ENCODE measurements around the gene REEP2. TPM values are rescaled to one million over a fixed set of nuclear protein-coding genes. Genes with fewer than 3 reads are reported as not detected.

Gene REEP2
- total and polyA plus RNA-seq, 4 donors, result 0.08 to 0.28 (median 0.12) TPM; not detected in 1

DNA sequence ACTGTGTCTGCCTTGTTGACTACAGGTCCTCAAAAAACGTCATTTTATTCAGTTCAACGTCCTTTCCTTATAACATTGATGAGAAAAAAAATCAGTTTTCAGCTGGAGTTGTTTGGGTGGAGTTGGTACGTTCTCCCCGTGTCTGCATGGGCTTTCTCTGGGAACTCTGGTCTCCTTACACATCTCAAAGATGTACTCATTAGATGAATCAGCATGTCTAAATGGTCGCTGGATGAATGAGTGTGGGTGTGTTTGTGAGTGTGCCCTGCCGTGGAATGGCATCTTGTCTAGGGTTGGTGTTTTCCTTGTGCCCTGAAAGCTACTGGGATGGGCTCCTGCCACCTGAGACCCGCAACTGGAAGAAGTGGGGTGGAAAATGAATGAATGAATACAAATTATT lies 56.5 kb downstream of the REEP2 start:
- H3K4me1 ChIP-seq (ENCODE audit: control insufficient read depth in 4 of 4, insufficient read depth in 4 of 4, low read length in 3 of 4), result peaks cover 0 to 34% (median 19%) of the 10 kb centered on the region in 4 donors
- no peaks in the 10 kb centered on the region for H3K9me3 ChIP-seq (ENCODE audit: control insufficient read depth in 4 of 4, low read length in 3 of 4)
- DNase-seq (ENCODE audit: low spot score), result no peak
- H3K4me3 ChIP-seq (ENCODE audit: low read depth in 1 of 3, low read length in 3 of 3), result no peak overlapping the region
- H3K36me3 ChIP-seq (ENCODE audit: control insufficient read depth in 4 of 4, insufficient read depth in 3 of 4, low read depth in 1 of 4, low read length in 3 of 4), result no peaks in the 10 kb centered on the region
- H3K27ac ChIP-seq (ENCODE audit: low read depth in 1 of 2, low read length in 2 of 2), result no peak overlapping the region
- 76% methylated on average over 7 of the region's 7 CpGs for WGBS
- TF ChIP-seq NR2F2 (IDR thresholded peaks at IDR 0.05) (no peak), JUND (IDR thresholded peaks at IDR 0.05) (no peak), SP1 (IDR thresholded peaks at IDR 0.05) (no peak)
- TF ChIP-seq, protein P1, sequence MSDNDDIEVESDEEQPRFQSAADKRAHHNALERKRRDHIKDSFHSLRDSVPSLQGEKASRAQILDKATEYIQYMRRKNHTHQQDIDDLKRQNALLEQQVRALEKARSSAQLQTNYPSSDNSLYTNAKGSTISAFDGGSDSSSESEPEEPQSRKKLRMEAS (IDR thresholded peaks at IDR 0.05), result no peak
- H3K27me3 ChIP-seq (ENCODE audit: control insufficient read depth in 4 of 4, insufficient read depth in 4 of 4, low read length in 3 of 4), result no peaks in the 10 kb centered on the region
- no peak overlapping the region for H3K9ac ChIP-seq (ENCODE audit: low read depth in 1 of 2, low read length in 2 of 2)

Small RNA genes within 50 kb of the gene (small RNA-seq; reads per million reads assigned to genes)
- not detected for gene AC113403.1

Other genes with a start within 250 kb of the REEP2 start
- gene CDC23, start 225.7 kb upstream of the REEP2 start, total RNA-seq, result 10 to 100 TPM; 15.7 to 23.8 TPM
- 10 to 100 TPM; 10.5 to 12.6 TPM for gene CDC23, start 225.7 kb upstream of the REEP2 start, polyA plus RNA-seq
- 1 to 10 TPM in 1 of 2 donors, under 1 TPM in 1; 0.50 to 1.9 TPM for gene GFRA3, start 164.4 kb upstream of the REEP2 start, total RNA-seq
- under 1 TPM; 0.18 to 0.22 TPM for gene GFRA3, start 164.4 kb upstream of the REEP2 start, polyA plus RNA-seq
- gene CDC25C, start 107.3 kb upstream of the REEP2 start, total RNA-seq, result 1 to 10 TPM in 1 of 2 donors, not detected in 1; 6.9 TPM
- gene CDC25C, start 107.3 kb upstream of the REEP2 start, polyA plus RNA-seq, result under 1 TPM; 0.49 to 0.59 TPM
- gene FAM53C, start 100.8 kb upstream of the REEP2 start, total RNA-seq, result 10 to 100 TPM; 11.1 to 16.9 TPM
- gene FAM53C, start 100.8 kb upstream of the REEP2 start, polyA plus RNA-seq, result 1 to 10 TPM; 4.2 to 6.6 TPM
- 10 to 100 TPM; 29.2 to 39.6 TPM for gene KDM3B, start 86.4 kb upstream of the REEP2 start, total RNA-seq
- 1 to 10 TPM; 6.8 to 8.4 TPM for gene KDM3B, start 86.4 kb upstream of the REEP2 start, polyA plus RNA-seq
- gene EGR1, start 26.4 kb downstream of the REEP2 start, total RNA-seq, result 1 to 10 TPM; 1.4 to 6.1 TPM
- gene EGR1, start 26.4 kb downstream of the REEP2 start, polyA plus RNA-seq, result 10 to 100 TPM; 20.1 to 88.7 TPM
- gene ETF1, start 104.2 kb downstream of the REEP2 start, total RNA-seq, result 10 to 100 TPM; 37.7 to 39.7 TPM
- 10 to 100 TPM; 21.7 to 24.5 TPM for gene ETF1, start 104.2 kb downstream of the REEP2 start, polyA plus RNA-seq
- 100 to 1,000 TPM; 221 to 378 TPM for gene HSPA9, start 136.3 kb downstream of the REEP2 start, total RNA-seq
- gene HSPA9, start 136.3 kb downstream of the REEP2 start, polyA plus RNA-seq, result 100 to 1,000 TPM; 228 to 248 TPM

Measured in liver (tissue), 10 donors.